GM21717 (cell line): ENCODE results near the gene ANTXR2.
"Not testable (repeated sequence)": the region's sequence is repeated elsewhere in the genome, so short reads cannot be mapped to it uniquely, and the experiment has no call there.

Experiments used
- ATAC-seq: cut with Tn5 transposase; IDR thresholded peaks from one replicate; pipeline ENCODE4 v1.9.1; 2021; ENCODE audit warnings: mild to moderate bottlenecking, moderate library complexity; ENCODE audit not compliant: unreplicated experiment

ANTXR2 gene

DNA sequence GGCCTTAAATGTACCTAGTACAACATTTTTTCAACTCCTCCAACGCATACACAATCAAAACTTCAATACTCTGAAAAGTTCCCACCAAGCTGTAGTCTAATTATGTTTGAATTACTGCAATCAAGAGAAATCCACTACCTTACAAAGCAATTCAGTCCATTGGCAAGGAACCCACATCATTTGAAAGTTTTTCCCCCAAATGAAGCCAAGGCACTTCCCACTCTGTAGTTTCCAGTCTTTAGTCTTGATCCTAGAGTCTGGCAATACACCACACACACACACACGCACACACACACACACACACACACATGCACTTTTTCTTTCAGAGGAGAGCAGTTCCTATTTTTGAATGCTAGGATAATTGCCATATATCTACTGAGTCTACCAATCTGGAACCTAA lies 79.6 kb downstream of the ANTXR2 start:
- no peak for ATAC-seq

- ATAC-seq, result no peak
Observed at GRCh38 chr4:79991601-79992000, 81.4 kb downstream of the ANTXR2 start.

GRCh38 chr4:79991100-79991499 lies 81.9 kb downstream of the ANTXR2 start:
- not testable (repeated sequence) for ATAC-seq

DNA sequence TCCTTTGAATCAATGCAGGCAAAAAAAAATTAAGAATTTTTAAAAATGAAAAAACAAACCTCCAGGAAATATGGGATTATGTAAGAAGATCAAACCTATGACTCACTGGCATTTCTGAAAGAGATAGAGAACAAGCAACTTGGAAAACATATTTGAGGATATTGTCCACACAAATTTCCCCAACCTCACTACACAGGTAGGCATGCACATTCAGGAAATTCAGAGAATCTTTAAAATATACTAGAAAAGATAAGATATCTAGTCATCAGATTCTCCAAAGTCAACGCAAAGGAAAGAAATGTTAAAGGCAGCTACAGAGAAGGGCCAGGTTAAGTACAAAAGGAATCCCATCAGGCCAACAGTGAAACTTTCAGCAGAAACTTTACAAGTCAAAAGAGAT lies 85.6 kb downstream of the ANTXR2 start:
- ATAC-seq, result no peak

- no peak for ATAC-seq
Observed at GRCh38 chr4:79983431-79983830, 89.6 kb downstream of the ANTXR2 start.

GRCh38 chr4:79982601-79983322 lies 90.3 kb downstream of the ANTXR2 start:
- no peak for ATAC-seq

DNA sequence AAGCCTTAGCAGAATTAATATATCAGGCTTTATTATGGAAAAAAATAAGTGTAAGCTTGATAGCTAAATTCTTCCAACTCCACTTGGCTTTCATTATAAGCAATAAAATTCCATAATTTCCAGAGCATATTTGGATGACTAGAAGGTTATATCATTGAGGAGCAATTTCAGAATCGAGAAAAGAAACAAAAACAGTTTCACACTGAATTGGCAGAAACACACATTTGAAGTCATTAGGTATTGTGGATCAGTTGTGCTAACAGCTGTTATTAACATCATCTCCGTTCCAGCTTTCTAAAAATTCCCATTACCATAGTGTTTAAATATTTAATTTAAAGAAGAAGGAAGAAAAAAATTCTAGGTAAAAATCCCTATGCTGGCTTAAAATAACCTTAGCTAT lies 92.6 kb downstream of the ANTXR2 start:
- ATAC-seq, result no peak

DNA sequence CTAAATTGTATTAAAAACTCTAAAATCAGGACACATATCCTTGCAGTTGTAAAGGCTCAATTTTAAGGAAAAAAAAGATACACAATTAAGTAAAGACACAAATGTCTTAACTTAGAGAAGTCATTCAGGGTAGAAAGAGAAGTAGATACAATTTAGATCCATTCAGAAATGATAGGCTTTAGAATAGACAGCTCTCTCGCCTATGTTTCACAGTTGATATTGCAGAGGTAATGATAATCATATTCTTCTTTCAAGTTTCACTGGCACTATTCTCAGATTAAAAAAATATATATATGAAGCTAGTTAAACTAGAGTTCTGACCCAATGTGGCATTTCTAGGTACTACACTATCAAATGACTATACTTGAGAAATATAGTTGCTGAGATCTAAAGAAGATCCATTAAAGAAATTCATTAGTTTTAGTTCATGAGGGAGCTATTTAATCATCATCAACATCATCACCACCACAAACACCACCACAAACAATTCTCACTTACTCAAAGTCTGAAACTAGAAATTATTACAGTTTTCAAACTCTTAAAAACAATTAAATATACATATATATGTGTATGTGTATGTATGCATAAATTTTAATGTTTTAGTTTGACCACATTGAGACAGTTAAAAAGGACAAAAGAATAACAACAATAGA lies 93.1 kb downstream of the ANTXR2 start:
- ATAC-seq, result no peak

GRCh38 chr4:79977131-79977840 lies 95.7 kb downstream of the ANTXR2 start:
- ATAC-seq, result no peak

- no peak for ATAC-seq
Observed at GRCh38 chr4:79964400-79965211, 108.4 kb downstream of the ANTXR2 start.

DNA sequence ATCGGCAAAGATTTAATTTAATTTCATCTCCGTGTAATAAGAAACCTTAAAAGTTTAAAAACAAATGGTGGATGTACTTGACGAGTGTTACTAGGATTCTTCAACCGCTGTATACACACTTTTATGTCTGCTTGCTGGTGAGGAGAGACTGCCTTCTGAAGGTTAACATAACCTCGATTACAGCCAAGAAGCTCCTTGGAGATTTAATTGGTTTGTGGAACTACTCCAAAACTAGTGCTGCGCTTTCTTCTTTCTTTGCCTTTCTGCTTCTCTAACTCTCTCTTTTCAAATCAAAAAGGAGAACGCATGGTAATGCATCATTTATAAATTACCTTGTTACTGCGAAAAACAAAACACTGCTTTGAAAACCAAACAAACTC lies 109.0 kb downstream of the ANTXR2 start:
- ATAC-seq, result no peak

- ATAC-seq, result no peak
Observed at GRCh38 chr4:79959652-79960051, 113.4 kb downstream of the ANTXR2 start.

GRCh38 chr4:79958466-79959264 lies 114.4 kb downstream of the ANTXR2 start:
- ATAC-seq, result no peak

GRCh38 chr4:79949178-79949577 lies 123.9 kb downstream of the ANTXR2 start:
- ATAC-seq, result no peak

GRCh38 chr4:79948739-79949138 lies 124.3 kb downstream of the ANTXR2 start:
- ATAC-seq, result no peak

- ATAC-seq, result no peak
Observed at GRCh38 chr4:79948261-79948660, 124.8 kb downstream of the ANTXR2 start.

GRCh38 chr4:79947386-79947785 lies 125.6 kb downstream of the ANTXR2 start:
- no peak for ATAC-seq

GRCh38 chr4:79935274-79935673 lies 137.8 kb downstream of the ANTXR2 start:
- no peak for ATAC-seq

- ATAC-seq, result no peak
Observed at GRCh38 chr4:79934660-79935059, 138.4 kb downstream of the ANTXR2 start.

- no peak for ATAC-seq
Observed at GRCh38 chr4:79927931-79928330, 145.1 kb downstream of the ANTXR2 start.
